GM12878 (cell line): ENCODE data around the gene WDR64. TPM values are rescaled to one million over a fixed set of nuclear protein-coding genes. Genes with fewer than 3 reads are reported as not detected.

Experiments
- ATAC-seq: fragments of 200-7000 bp; cut with Tn5 transposase; 3 replicates; pipeline ENCODE4 v1.9.1; 2020; ENCODE audit warnings: mild to moderate bottlenecking, moderate library complexity
- BruUV-seq: library from RNA; stranded (reverse); fragments of 400-500 nt; replicated peaks from 2 replicates; lab custom pipeline; 2021; lab: Mats Ljungman, UMichigan
- CTCF ChIA-PET: fragments of 300-600 bp; sonication (Branson Sonifier 250); formaldehyde crosslinking; extraction: SDS; loops from one replicate; lab custom pipeline; 2021; ENCODE audit warnings: inconsistent platforms; lab: Yijun Ruan, JAX
- POLR2A ChIA-PET: fragments of 350-600 bp; formaldehyde crosslinking; extraction: SDS; loops from one replicate; lab custom pipeline; 2021; ENCODE audit warnings: inconsistent platforms; lab: Charles Lee
- RAD21 ChIA-PET: fragments of 300-600 bp; sonication (Branson Sonifier 250); formaldehyde crosslinking; loops from one replicate; lab custom pipeline; 2023; ENCODE audit warnings: antibody characterized with exemption; ENCODE audit not compliant: unreplicated experiment; lab: Charles Lee
- SMC1A ChIA-PET: fragments of 300-600 bp; sonication (Branson Sonifier 250); formaldehyde crosslinking; loops from one replicate; lab custom pipeline; 2023; ENCODE audit not compliant: unreplicated experiment, uncharacterized antibody; lab: Charles Lee
- DNase-seq: peaks from one replicate; pipeline ENCODE4 v3.0.0-alpha.2; 2011; ENCODE audit warnings: low read depth, low spot score
- FAIRE-seq: peaks from 3 replicates; lab custom pipeline; 2011; peaks lifted over from hg19 to GRCh38; lab: Jason Lieb, UNC
- H2AFZ ChIP-seq: 2 replicates; pipeline ENCODE4 v1.6.0; 2011; ENCODE audit warnings: low read depth, low read length, control low read depth; ENCODE audit not compliant: control insufficient read depth
- H3K27ac ChIP-seq: 2 replicates; pipeline ENCODE4 v1.5.1; 2011; ENCODE audit warnings: control low read depth; ENCODE audit not compliant: control insufficient read depth, insufficient read depth
- H3K27me3 ChIP-seq, 2 experiments: replicated peaks in 1 of 2; 2 replicates each; pipeline versions ENCODE4 v1.6.0 to v1.6.1; 2011; ENCODE audit warnings: low read length in 1 of 2; ENCODE audit not compliant: control insufficient read depth in 2 of 2, insufficient read depth in 2 of 2
- H3K36me3 ChIP-seq, 2 experiments: 2 replicates each; pipeline ENCODE4 v1.5.1; 2011; ENCODE audit warnings: low read length in 1 of 2; ENCODE audit not compliant: control insufficient read depth in 2 of 2, insufficient read depth in 2 of 2
- H3K4me1 ChIP-seq: 2 replicates; pipeline ENCODE4 v1.6.1; 2011; ENCODE audit warnings: mild to moderate bottlenecking, low read length, moderate library complexity, mixed read lengths; ENCODE audit not compliant: control insufficient read depth, insufficient read depth
- H3K4me2 ChIP-seq: 2 replicates; pipeline ENCODE4 v1.6.0; 2011; ENCODE audit warnings: control low read depth; ENCODE audit not compliant: control insufficient read depth, insufficient read depth
- H3K4me3 ChIP-seq: fragments of 200-600 bp; sonication (generic); 2 replicates; pipeline ENCODE4 v1.5.1; 2016
- H3K79me2 ChIP-seq: 2 replicates; pipeline ENCODE4 v1.6.0; 2011; ENCODE audit warnings: low read length; ENCODE audit not compliant: control insufficient read depth, insufficient read depth
- H3K9ac ChIP-seq: 2 replicates; pipeline ENCODE4 v1.8.0; 2011; ENCODE audit warnings: low read length, control low read depth, mixed read lengths; ENCODE audit not compliant: control insufficient read depth, insufficient read depth
- H3K9me3 ChIP-seq: replicated peaks from 3 replicates; pipeline ENCODE4 v1.5.1; 2011; ENCODE audit warnings: mild to moderate bottlenecking, low read length; ENCODE audit not compliant: control insufficient read depth, insufficient read depth
- H4K20me1 ChIP-seq: 2 replicates; pipeline ENCODE4 v1.6.0; 2011; ENCODE audit not compliant: control insufficient read depth, insufficient read depth
- EGR1 ChIP-seq, 2 experiments: IDR thresholded peaks; 1 replicate in 1 of 2; 2 replicates in 1 of 2; pipeline ENCODE4 v1.6.1; 2011 to 2012; ENCODE audit warnings: low read depth in 2 of 2, low read length in 2 of 2, borderline replicate concordance in 1 of 2, mild to moderate bottlenecking in 1 of 2, moderate library complexity in 1 of 2
- EZH2 ChIP-seq: IDR thresholded peaks from 2 replicates; pipeline ENCODE4 v1.6.1; 2012; ENCODE audit warnings: low read depth, mild to moderate bottlenecking, control low read depth, inconsistent platforms, low read length, borderline replicate concordance; ENCODE audit not compliant: control insufficient read depth
- GATAD2B ChIP-seq: fragments of 450-650 bp; conservative IDR thresholded peaks from 2 replicates; pipeline ENCODE4 v1.6.1; 2017; ENCODE audit warnings: low read depth, mild to moderate bottlenecking, moderate library complexity
- IKZF2 ChIP-seq, 2 experiments: fragments of 450-650 bp; IDR thresholded peaks; 2 replicates each; pipeline ENCODE4 v1.6.1; 2017; ENCODE audit warnings: mild to moderate bottlenecking in 2 of 2, moderate library complexity in 2 of 2
- KDM1A ChIP-seq: fragments of 200-600 bp; sonication (generic); IDR thresholded peaks from 2 replicates; pipeline ENCODE4 v1.6.1; 2016; ENCODE audit warnings: borderline replicate concordance
- MYB ChIP-seq: fragments of 150-350 bp; IDR thresholded peaks from 2 replicates; pipeline ENCODE4 v1.6.1; 2014; ENCODE audit warnings: mild to moderate bottlenecking, low read depth, low read length, borderline replicate concordance
- NFXL1 ChIP-seq: fragments of 450-650 bp; IDR thresholded peaks from 2 replicates; pipeline ENCODE4 v1.6.1; 2017; ENCODE audit warnings: antibody characterized with exemption, mild to moderate bottlenecking, borderline replicate concordance
- NRF1 ChIP-seq: conservative IDR thresholded peaks from 2 replicates; pipeline ENCODE4 v1.6.1; 2011; ENCODE audit warnings: mild to moderate bottlenecking, low read depth, low read length, improper control_type of control experiment
- TARDBP ChIP-seq: IDR thresholded peaks from 2 replicates; pipeline ENCODE4 v1.6.1; 2016; ENCODE audit warnings: borderline replicate concordance
- TCF12 ChIP-seq: IDR thresholded peaks from 2 replicates; pipeline ENCODE4 v1.6.1; 2011; ENCODE audit warnings: low read depth, mild to moderate bottlenecking, low read length
- YBX1 ChIP-seq: fragments of 450-650 bp; IDR thresholded peaks from 2 replicates; pipeline ENCODE4 v1.6.1; 2016; ENCODE audit warnings: antibody characterized with exemption
- WGBS: methylation state at CpG from one replicate; pipeline ENCODE4 v1.1.6; 2016; ENCODE audit warnings: low lambda C conversion rate; ENCODE audit not compliant: insufficient replicate concordance, insufficient coverage; ENCODE audit errors: missing lambda C conversion rate; 5-methylcytosine and 5-hydroxymethylcytosine counted together
- in situ Hi-C: fragments of 300-500 bp; cut with MboI; formaldehyde crosslinking; loops from 9 replicates; pipeline ENCODE4 v1.14.3; 2018; ENCODE audit warnings: mixed read lengths
- intact Hi-C: fragments of 100-400 bp; cut with micrococcal nuclease; formaldehyde crosslinking; loops from one replicate; pipeline ENCODE4 v1.14.2; 2022; ENCODE audit not compliant: unreplicated experiment
- polyA plus RNA-seq, 11 experiments: library from polyadenylated mRNA; depleted of rRNA in 4 of 11; unstranded in 6 of 11; stranded (reverse) in 5 of 11; fragments of >200 nt; fragmentation: Nextera tagmentation in 4 of 11; fragmentation: Illumina TruSeq in 1 of 11; extraction: Ambion mirVana in 4 of 11; extraction: Trizol in 1 of 11; gene quantifications; 1 replicate in 1 of 11; 2 replicates in 10 of 11; pipeline versions ENCODE4 v1.2.1 to v1.2.3, GENCODE V29; 2011 to 2016; ENCODE audit warnings: inconsistent platforms in 2 of 11, missing spikeins in 2 of 11, low read depth in 1 of 11
- total RNA-seq, 4 experiments: library from RNA; depleted of rRNA in 3 of 4; stranded (reverse); fragments of >200 nt in 3 of 4; fragmentation: Illumina TruSeq in 1 of 4; extraction: Trizol in 1 of 4; gene quantifications; 2 replicates each; pipeline versions ENCODE4 v1.2.1 to v1.2.3, GENCODE V29; 2013 to 2021
- TF ChIP-seq, protein P1 (sequence below): fragments of 150-350 bp; IDR thresholded peaks from 2 replicates; pipeline ENCODE4 v1.6.1; 2014; ENCODE audit warnings: mild to moderate bottlenecking, low read depth, low read length
- TF ChIP-seq, protein P2 (sequence below): IDR thresholded peaks from 2 replicates; pipeline ENCODE4 v1.6.1; 2012; ENCODE audit warnings: low read depth, low read length, improper control_type of control experiment
- TF ChIP-seq, protein P3 (sequence below): fragments of 450-650 bp; conservative IDR thresholded peaks from 2 replicates; pipeline ENCODE4 v1.6.1; 2017; ENCODE audit warnings: mild to moderate bottlenecking, moderate library complexity

Gene WDR64
- total and polyA plus RNA-seq, 10 of the 15 experiments (the other 5 are each of a cell fraction or from before 2014, with no cell fraction given), result 0.01 TPM; not detected in 9

DNA sequence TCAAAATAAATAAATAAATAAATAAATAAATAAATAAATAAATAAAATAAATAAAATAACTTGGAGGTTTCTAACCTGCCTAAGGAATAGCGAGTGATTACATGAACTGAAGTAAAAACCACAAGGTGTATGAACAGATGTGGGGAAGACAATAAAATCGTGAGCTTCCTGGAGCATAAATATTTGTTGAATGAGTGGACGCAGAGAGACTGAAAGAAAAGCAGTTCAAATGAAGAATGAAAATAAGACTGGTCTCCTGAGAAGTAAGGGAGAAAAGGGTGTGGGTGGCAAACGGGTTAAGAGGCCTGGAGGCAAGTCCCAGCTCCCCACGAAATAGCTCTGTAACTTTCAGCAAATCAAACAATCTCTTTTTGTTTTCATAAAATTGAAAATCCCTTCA, 45.5 kb upstream of the WDR64 start:
- TF ChIP-seq MYB (no peak), EZH2 (no peak), NRF1 (no peak), NFXL1 (no peak), KDM1A (no peak), IKZF2 (IDR thresholded peaks at IDR 0.05) (no peak), TARDBP (no peak), GATAD2B (no peak), YBX1 (no peak), TCF12 (no peak), EGR1 (IDR thresholded peaks at IDR 0.05; ENCODE audit: borderline replicate concordance in 1 of 2, low read depth in 2 of 2, low read length in 2 of 2) (no peak)
- TF ChIP-seq, protein P1, sequence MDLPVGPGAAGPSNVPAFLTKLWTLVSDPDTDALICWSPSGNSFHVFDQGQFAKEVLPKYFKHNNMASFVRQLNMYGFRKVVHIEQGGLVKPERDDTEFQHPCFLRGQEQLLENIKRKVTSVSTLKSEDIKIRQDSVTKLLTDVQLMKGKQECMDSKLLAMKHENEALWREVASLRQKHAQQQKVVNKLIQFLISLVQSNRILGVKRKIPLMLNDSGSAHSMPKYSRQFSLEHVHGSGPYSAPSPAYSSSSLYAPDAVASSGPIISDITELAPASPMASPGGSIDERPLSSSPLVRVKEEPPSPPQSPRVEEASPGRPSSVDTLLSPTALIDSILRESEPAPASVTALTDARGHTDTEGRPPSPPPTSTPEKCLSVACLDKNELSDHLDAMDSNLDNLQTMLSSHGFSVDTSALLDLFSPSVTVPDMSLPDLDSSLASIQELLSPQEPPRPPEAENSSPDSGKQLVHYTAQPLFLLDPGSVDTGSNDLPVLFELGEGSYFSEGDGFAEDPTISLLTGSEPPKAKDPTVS, result no peak
- TF ChIP-seq, protein P2, sequence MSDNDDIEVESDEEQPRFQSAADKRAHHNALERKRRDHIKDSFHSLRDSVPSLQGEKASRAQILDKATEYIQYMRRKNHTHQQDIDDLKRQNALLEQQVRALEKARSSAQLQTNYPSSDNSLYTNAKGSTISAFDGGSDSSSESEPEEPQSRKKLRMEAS, result no peak
- TF ChIP-seq, protein P3, sequence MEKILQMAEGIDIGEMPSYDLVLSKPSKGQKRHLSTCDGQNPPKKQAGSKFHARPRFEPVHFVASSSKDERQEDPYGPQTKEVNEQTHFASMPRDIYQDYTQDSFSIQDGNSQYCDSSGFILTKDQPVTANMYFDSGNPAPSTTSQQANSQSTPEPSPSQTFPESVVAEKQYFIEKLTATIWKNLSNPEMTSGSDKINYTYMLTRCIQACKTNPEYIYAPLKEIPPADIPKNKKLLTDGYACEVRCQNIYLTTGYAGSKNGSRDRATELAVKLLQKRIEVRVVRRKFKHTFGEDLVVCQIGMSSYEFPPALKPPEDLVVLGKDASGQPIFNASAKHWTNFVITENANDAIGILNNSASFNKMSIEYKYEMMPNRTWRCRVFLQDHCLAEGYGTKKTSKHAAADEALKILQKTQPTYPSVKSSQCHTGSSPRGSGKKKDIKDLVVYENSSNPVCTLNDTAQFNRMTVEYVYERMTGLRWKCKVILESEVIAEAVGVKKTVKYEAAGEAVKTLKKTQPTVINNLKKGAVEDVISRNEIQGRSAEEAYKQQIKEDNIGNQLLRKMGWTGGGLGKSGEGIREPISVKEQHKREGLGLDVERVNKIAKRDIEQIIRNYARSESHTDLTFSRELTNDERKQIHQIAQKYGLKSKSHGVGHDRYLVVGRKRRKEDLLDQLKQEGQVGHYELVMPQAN, result no peak

More for the DNA sequence above, 45.5 kb upstream of the WDR64 start:
- Histone ChIP-seq H3K4me3 (no peak overlapping the region), H3K9me3 (no peaks in the 10 kb centered on the region), H3K36me3 (no peaks in the 10 kb centered on the region), H3K27me3 (no peaks in the 10 kb centered on the region), H2AFZ (no peak overlapping the region), H4K20me1 (no peaks in the 10 kb centered on the region), H3K9ac (no peak overlapping the region), H3K79me2 (no peaks in the 10 kb centered on the region), H3K27ac (no peak overlapping the region), H3K4me1 (peaks cover 5% of the 10 kb centered on the region; the same call in 1 of the 2 replicates), H3K4me2 (no peak overlapping the region)
- FAIRE-seq (no peak), ATAC-seq (no peak), DNase-seq (no peak)
- CTCF ChIA-PET, result interaction anchor here (1.4 kb wide), 1 partner anchor 12 kb away, joined by 3 read pairs; no protein-coding TSS in a partner anchor
- SMC1A ChIA-PET, result interaction anchor here (1.0 kb wide), 1 partner anchor 71 kb away, joined by 3 read pairs; no protein-coding TSS in a partner anchor
- no TSS peak for BruUV-seq
- 70% methylated on average over 5 of the region's 5 CpGs for WGBS
- POLR2A ChIA-PET, result no interaction called here
- in situ Hi-C loops (no loop called here), intact Hi-C loops (no loop called here)
- RAD21 ChIA-PET, result no interaction called here
